Stimulated activated CD4-positive, alpha-beta T cell treated with anti-CD3 and anti-CD28 coated beads, Interleukin-15, amount 100 ng/mL, for 48 hours (primary cell): ENCODE measurements around the gene CLEC16A.

Experiments used
- DNase-seq, 2 donors: peaks; one replicate each; pipeline ENCODE4 v3.0.0-alpha.2; 2020; ENCODE audit warnings: low read depth in 2 of 2

CLEC16A gene

GRCh38 chr16:11038777-11039176 lies 94.4 kb downstream of the CLEC16A start:
- DNase-seq, result no peak

GRCh38 chr16:11039726-11040125 lies 95.4 kb downstream of the CLEC16A start:
- no peak for DNase-seq

GRCh38 chr16:11042191-11042590 lies 97.8 kb downstream of the CLEC16A start:
- no peak for DNase-seq

GRCh38 chr16:11045441-11045840 lies 101.1 kb downstream of the CLEC16A start:
- no peak for DNase-seq

GRCh38 chr16:11045846-11046245 lies 101.5 kb downstream of the CLEC16A start:
- DNase-seq, result no peak

GRCh38 chr16:11046382-11046931 lies 102.1 kb downstream of the CLEC16A start:
- no peak for DNase-seq

- DNase-seq, result no peak
Measured at GRCh38 chr16:11047057-11047456, 102.7 kb downstream of the CLEC16A start.

- no peak for DNase-seq
Measured at GRCh38 chr16:11047939-11048800, 103.8 kb downstream of the CLEC16A start.

- no peak for DNase-seq
Measured at GRCh38 chr16:11049396-11050059, 105.2 kb downstream of the CLEC16A start.

- DNase-seq, result no peak
Measured at GRCh38 chr16:11050536-11050935, 106.2 kb downstream of the CLEC16A start.

GRCh38 chr16:11050944-11051343 lies 106.6 kb downstream of the CLEC16A start:
- DNase-seq, result no peak

- DNase-seq, result no peak
Measured at GRCh38 chr16:11051430-11051829, 107.1 kb downstream of the CLEC16A start.

- peak; percentile 70 to 75 for DNase-seq
Measured at GRCh38 chr16:11051879-11052808, 107.8 kb downstream of the CLEC16A start.

- no peak for DNase-seq
Measured at GRCh38 chr16:11053916-11054460, 109.6 kb downstream of the CLEC16A start.

GRCh38 chr16:11056090-11056992 lies 112.0 kb downstream of the CLEC16A start:
- DNase-seq, result no peak

GRCh38 chr16:11056993-11057649 lies 112.8 kb downstream of the CLEC16A start:
- DNase-seq, result no peak

- DNase-seq, result no peak
Measured at GRCh38 chr16:11057711-11058345, 113.5 kb downstream of the CLEC16A start.

- DNase-seq, result no peak
Measured at GRCh38 chr16:11058832-11059231, 114.5 kb downstream of the CLEC16A start.

- DNase-seq, result no peak
Measured at GRCh38 chr16:11059588-11059987, 115.2 kb downstream of the CLEC16A start.
